ENCODE measurements around the gene KNTC1.
A peak's percentile ranks its signal among the peaks of the same experiment; 100 is the strongest.
"Not testable (repeated sequence)": the region's sequence is repeated elsewhere in the genome, so short reads cannot be mapped to it uniquely, and the experiment has no call there.

The KNTC1 gene

GRCh38 chr12:122526683-122527477 is at the start of gene KNTC1, which contains the start of gene RSRC2:
Gene KNTC1 (plus strand): TSS chr12:122527249. CDS start chr12:122530064, 2,815 bp downstream.
Gene RSRC2 (minus strand): TSS chr12:122526936. CDS start chr12:122526853, 83 bp downstream.
- peak; percentile 100 for DNase-seq (ENCODE audit: low spot score)

GRCh38 chr12:122480753-122481152 is 46.3 kb upstream of the KNTC1 start:
- no peak for DNase-seq (ENCODE audit: low spot score)

DNA sequence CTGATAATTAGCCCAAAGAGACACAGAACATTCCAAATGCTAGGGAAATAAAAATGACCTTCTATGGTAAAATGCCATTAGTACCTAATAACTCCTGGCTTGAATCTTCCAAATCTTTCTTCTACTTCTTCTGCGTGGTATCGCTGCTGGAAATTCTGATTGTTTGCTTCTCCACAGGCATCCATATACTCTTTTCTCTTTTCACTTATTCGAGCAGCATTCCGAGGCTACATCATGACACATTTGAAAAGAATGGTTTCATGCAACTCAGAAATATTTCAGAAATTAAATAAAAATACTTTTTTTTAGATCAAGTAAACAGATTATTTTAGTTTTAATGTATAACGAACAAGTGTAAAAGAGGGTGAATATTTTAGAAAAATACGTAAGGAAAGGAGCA is 45.2 kb upstream of the KNTC1 start:
- no peak for DNase-seq (ENCODE audit: low spot score)

DNA sequence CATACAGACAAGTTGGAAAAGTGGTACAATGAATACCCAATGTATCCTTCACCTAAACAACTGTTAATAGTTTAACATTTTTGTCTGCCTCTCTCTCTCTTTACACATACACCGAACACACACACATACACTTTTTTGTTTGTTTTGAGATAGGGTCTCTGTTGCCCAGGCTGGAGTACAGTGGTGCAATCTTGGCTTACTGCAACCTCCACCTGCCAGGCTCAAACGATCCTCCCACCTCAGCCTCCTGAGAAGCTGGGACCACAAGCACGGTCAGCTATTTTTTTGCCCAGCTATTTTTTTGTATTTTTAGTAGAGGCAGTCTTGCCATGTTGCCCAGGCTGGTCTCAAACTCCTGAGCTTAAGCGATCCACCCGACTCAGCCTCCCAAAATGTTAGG is 43.1 kb upstream of the KNTC1 start:
- no peak for DNase-seq (ENCODE audit: low spot score)

- DNase-seq (ENCODE audit: low spot score) = not testable (repeated sequence)
These were observed 42.7 kb upstream of the KNTC1 start for GRCh38 chr12:122484385-122484784.

- not testable (repeated sequence) for DNase-seq (ENCODE audit: low spot score)
These were observed 40.7 kb upstream of the KNTC1 start for GRCh38 chr12:122486360-122486759.

- no peak for DNase-seq (ENCODE audit: low spot score)
These were observed 40.1 kb upstream of the KNTC1 start for GRCh38 chr12:122486805-122487426.

DNA sequence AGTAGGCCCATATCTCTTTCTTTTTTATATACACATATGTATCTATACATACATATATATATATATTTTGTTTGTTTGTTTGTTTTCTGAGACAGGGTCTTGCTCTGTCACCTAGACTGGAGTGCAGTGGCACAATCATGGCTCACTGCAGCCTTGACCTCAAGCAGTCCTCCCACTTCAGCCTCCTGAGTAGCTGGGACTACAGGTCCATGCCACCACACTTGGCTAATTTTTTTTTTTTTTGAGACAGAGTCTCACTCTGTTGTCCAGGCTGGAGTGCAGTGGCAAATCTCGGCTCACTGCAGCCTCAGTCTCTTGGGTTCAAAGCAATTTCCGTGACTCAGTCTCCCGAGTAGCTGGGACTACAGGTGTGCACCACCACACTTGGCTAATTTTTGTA is 39.2 kb upstream of the KNTC1 start:
- not testable (repeated sequence) for DNase-seq (ENCODE audit: low spot score)

DNA sequence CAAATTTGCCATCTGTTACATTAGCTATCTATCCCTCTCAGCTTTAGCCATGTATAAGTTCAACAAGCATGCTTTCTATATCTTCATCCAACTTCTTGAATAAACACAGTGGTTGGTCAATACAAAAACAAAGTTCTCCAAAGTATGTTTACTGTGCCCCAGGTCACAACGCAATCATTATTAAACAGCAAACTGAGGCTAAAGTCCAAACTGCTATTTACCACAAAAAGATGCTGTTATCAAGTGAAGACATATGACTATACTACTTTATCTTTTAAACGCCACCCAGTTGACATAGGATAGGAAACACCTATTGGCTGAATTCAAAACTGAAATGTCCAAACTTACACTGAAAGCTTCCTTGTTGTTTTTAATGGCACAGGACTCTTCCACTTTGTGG is 38.0 kb upstream of the KNTC1 start:
- DNase-seq (ENCODE audit: low spot score) = no peak

DNA sequence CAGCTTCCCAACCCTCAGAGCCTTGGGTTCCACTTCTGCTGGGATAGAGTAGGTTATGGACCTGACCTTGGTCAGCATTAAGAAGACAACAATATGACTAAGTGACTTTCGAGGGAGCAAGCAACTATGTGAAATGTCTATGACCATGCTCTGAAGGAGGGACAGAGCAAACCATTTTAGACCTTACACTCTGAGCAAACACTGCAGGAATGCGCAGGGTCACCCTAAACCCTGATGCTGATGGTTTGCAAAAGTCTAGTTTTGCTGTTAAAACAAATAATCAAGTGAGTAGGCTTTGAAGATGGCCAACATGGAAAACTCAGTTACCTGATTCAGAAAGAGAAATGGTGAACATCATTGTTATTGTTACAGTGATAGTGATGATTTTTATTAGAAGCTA is 35.1 kb upstream of the KNTC1 start:
- DNase-seq (ENCODE audit: low spot score) = no peak

GRCh38 chr12:122493222-122493621 is 33.8 kb upstream of the KNTC1 start:
- DNase-seq (ENCODE audit: low spot score) = not testable (repeated sequence)

DNA sequence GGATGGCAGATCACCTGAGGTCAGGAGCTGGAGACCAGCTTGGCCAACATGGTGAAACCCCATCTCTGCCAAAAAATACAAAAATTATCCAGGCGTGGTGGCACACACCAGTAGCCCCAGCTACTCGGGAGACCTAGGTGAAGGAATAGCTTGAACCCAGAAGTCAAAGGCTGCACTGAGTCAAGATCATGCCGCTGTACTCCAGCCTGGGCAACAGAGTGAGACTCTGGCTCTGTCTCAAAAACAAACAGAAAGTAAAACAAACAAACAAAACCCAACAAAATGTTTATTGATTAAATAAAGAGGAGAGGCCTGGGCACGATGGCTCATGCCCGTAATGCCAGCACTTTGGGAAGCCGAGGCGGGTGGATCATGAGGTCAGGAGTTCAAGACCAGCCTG is 31.8 kb upstream of the KNTC1 start:
- no peak for DNase-seq (ENCODE audit: low spot score)

- peak; percentile 46 for DNase-seq (ENCODE audit: low spot score)
These were observed 26.9 kb upstream of the KNTC1 start for GRCh38 chr12:122499991-122500684.

DNA sequence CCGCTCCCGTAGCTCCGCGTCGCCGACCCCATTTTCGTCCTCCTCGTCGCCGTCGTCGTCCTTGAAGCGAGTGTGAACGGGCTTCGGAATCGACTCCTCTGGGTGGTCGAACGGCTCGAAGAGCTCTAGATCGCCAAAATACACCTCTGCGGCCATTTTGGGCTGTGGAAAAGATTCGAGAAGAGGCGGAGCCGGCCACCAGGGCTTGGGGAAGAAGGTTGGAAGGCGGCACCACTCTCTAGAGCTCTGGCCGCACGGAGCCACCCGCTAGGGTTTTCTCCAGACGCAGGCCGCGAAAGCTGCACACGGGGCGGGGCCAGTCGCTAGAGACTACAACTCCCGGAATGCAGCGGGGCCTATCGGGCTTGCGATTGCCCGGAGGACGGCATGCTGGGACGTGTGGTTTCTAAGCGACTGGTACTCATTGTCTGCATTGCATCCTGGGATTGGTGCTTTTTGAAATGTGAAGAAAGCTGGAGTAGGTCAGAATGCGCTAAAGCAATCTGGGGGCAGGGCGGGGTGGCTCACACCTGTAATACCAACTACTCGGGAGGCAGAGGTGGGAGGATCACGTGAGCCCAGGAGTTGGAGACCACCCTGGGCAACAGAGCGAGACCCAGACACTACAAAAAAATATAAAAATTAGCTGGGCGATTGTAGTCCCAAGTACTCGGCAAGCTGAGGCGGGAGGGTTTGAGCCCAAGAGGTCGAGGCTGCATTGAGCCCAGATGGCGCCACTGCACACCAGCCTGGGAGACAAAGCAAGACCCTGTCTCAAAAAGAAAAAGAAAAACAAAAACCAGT is 26.2 kb upstream of the KNTC1 start, which contains the start of gene ZCCHC8:
ZCCHC8 (minus strand) TSS at position 248 of the 804 bp plus-strand sequence; CDS start at position 156, 92 bp downstream.
- peak; percentile 99 for DNase-seq (ENCODE audit: low spot score)

DNA sequence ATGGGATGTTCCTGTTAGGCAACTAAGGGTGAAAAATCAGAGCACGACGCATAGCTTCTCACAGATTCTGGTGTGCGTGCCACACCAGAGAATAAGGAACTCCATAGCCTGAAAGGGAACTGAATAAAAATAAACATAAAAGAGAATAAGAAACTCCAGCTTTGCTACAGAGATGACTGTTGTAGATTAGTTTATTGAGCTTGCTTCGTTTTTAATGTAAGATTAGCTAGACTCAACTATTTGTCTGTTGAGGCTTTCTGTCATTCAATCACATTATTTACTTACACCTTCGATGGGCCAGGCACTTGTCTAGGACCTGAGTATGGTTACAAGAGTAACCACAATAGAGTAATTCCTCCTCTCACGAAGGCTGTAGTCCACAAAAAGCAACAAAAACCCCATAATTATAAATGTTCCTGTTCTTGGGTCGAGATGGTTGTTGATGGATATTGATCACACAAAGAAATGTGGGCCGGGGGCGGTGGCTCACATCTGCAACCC is 25.5 kb upstream of the KNTC1 start:
- DNase-seq (ENCODE audit: low spot score) = no peak

- DNase-seq (ENCODE audit: low spot score) = no peak
These were observed 23.8 kb upstream of the KNTC1 start for GRCh38 chr12:122503147-122503751.

- no peak for DNase-seq (ENCODE audit: low spot score)
These were observed 23.1 kb upstream of the KNTC1 start for GRCh38 chr12:122503783-122504590.

- DNase-seq (ENCODE audit: low spot score) = no peak
These were observed 21.5 kb upstream of the KNTC1 start for GRCh38 chr12:122505419-122506051.

DNA sequence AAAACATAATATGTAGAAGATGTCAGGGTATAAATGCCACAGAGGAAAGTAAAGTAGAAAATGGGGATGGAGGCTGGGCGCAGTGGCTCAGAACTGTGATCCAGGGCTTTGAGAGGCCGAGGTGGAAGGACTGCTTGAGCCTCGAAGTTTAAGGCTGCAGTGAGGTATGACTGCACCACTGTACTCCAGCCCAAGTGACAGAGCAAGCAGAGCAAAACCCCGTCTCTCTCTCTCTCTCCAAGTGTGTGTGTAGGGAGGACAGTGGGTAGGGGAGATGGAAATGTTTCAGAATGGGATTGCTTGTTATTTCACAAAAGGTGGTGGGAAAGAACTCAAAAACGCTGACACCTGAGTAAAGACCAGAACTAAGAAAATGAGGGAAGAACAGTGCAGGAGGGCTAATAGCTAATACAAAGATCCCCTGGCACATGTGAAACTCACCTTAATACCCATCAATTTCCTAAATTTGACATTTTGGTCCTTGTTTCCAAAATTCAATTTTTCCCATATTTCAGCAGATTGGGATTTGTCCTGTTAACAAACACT is 20.6 kb upstream of the KNTC1 start:
- no peak for DNase-seq (ENCODE audit: low spot score)

DNA sequence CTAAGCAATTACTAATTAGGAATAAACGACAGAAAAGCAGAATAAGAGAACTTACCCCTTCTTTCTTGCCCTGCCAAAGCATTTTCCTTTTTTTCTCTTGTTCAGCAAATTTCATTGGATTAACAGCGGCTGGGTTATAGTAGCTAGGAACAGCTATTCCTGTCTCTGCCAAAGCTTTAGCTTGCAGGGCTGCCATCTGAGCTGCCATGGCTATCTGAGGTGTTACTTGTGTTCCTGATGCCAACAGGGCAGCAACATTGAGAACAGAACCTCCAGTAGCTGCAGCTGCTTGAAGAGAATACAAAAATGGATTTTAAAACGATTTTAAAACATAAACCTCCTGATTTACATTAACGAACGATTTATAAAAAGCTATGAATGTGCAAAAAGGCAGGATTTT is 18.9 kb upstream of the KNTC1 start:
- DNase-seq (ENCODE audit: low spot score) = no peak
